Nephron progenitor cell (in vitro differentiated cells): ENCODE data around the gene LHFPL5.

Experiments used
- DNase-seq: peaks from one replicate; pipeline ENCODE4 v3.0.0; 2021
- H3K27ac Mint-ChIP-seq: 2 replicates; pipeline ENCODE4 v1.8.0; 2021; ENCODE audit warnings: mild to moderate bottlenecking, moderate library complexity, mixed read lengths
- H3K27me3 Mint-ChIP-seq: 2 replicates; pipeline ENCODE4 v1.8.0; 2021; ENCODE audit warnings: mild to moderate bottlenecking, low read depth, mixed read lengths; ENCODE audit not compliant: poor library complexity
- H3K36me3 Mint-ChIP-seq: 2 replicates; pipeline ENCODE4 v1.8.0; 2021; ENCODE audit warnings: low read depth, mixed read lengths
- H3K4me1 Mint-ChIP-seq: 2 replicates; pipeline ENCODE4 v1.8.0; 2021; ENCODE audit warnings: mixed read lengths
- H3K4me3 Mint-ChIP-seq: 2 replicates; pipeline ENCODE4 v1.8.0; 2021; ENCODE audit warnings: mild to moderate bottlenecking, moderate library complexity, mixed read lengths
- H3K9me3 Mint-ChIP-seq: 2 replicates; pipeline ENCODE4 v1.8.0; 2021; ENCODE audit warnings: mild to moderate bottlenecking, moderate library complexity, mixed read lengths
- TF ChIP-seq, protein P1 (sequence below): fragments of 200-600 bp; sonication (generic); IDR thresholded peaks from 2 replicates; pipeline ENCODE4 v1.5.0; 2021; ENCODE audit warnings: antibody characterized with exemption

Gene LHFPL5

DNA sequence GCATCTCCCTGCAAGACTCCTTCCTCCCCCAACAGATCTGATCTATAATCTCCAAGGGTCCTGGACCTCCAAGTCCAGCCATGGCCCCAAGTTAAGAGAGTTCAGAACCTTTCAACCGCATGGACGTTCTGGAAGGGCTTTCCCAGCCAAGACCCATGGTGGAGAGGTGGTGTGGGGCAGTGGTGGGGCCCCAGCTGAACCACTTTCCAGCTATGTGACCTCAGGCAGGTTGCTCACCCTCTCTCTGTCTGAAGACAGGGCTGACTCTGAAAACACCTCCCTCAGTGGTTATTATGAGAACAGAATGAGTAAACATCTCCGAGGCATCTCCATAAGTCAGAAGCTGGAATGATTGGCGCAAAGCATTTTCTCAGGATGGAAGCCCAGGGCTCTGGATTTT lies 8.9 kb upstream of the LHFPL5 start:
- H3K4me3 Mint-ChIP-seq, result no peak overlapping the region
- no peak overlapping the region for H3K27ac Mint-ChIP-seq
- TF ChIP-seq, protein P1, sequence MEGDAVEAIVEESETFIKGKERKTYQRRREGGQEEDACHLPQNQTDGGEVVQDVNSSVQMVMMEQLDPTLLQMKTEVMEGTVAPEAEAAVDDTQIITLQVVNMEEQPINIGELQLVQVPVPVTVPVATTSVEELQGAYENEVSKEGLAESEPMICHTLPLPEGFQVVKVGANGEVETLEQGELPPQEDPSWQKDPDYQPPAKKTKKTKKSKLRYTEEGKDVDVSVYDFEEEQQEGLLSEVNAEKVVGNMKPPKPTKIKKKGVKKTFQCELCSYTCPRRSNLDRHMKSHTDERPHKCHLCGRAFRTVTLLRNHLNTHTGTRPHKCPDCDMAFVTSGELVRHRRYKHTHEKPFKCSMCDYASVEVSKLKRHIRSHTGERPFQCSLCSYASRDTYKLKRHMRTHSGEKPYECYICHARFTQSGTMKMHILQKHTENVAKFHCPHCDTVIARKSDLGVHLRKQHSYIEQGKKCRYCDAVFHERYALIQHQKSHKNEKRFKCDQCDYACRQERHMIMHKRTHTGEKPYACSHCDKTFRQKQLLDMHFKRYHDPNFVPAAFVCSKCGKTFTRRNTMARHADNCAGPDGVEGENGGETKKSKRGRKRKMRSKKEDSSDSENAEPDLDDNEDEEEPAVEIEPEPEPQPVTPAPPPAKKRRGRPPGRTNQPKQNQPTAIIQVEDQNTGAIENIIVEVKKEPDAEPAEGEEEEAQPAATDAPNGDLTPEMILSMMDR, result no peak
- no peak for DNase-seq
- H3K9me3 Mint-ChIP-seq, result no peaks in the 10 kb centered on the region
- H3K36me3 Mint-ChIP-seq, result no peaks in the 10 kb centered on the region
- peaks cover 12% of the 10 kb centered on the region for H3K4me1 Mint-ChIP-seq
- peaks cover 13% of the 10 kb centered on the region for H3K27me3 Mint-ChIP-seq

DNA sequence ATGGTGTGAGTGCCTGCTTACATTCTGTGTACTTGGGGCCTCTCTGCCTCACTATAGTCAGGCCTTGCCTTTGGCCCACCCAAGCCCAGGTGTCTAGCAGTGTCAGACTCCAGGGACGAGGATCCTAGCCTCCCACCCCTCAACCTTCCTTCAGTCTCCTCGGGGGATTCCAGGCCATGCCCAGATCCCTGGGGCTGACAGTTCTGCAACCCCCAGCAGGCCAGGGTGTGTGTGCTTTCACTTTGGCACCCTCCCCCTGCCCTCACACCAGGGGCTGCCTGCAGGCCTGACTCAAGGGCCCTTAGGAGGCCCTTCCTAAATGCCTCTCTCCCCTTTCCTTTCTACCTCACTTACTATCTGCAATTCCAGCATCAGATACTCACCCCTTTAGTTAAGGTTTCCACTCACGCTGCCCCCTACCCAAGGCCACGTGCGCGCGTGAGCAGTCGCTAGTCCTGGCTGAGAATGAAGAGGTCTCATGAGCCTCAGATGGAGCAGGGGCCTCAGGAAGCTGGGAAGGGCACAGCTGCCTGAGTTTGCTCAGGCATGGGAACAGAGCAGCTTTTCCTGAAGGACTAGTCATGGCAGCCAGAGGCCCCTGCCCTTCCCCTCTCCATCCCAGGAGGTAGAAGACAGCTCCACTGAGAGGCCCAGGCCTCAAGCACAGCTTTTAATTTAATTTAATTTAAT lies 7.2 kb upstream of the LHFPL5 start:
- H3K27me3 Mint-ChIP-seq, result peaks cover 13% of the 10 kb centered on the region
- no peaks in the 10 kb centered on the region for H3K36me3 Mint-ChIP-seq
- H3K27ac Mint-ChIP-seq, result peak overlapping the region; percentile 17
- TF ChIP-seq, protein P1, result no peak
- peaks cover 12% of the 10 kb centered on the region for H3K4me1 Mint-ChIP-seq
- no peak for DNase-seq
- H3K9me3 Mint-ChIP-seq, result no peaks in the 10 kb centered on the region
- no peak overlapping the region for H3K4me3 Mint-ChIP-seq

DNA sequence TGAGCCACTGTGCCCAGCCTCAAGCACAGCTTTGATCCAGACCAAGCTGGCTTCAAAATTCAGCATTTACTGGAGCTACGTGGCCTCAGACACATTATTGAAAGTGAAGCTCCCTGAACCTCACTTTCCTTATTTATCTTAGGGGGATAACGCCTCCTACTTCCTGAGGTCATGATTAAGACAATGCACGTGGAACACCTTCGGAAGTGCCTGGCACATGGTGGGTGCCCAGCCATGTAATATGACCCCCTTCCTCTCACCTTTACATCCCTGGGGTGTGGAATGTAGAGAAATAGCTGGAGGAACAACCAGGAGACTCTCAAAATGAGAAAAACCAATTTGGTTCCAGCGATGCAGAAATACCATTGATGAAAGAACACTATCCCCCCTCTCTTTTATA lies 6.4 kb upstream of the LHFPL5 start:
- Mint-ChIP-seq H3K36me3 (no peaks in the 10 kb centered on the region), H3K4me1 (peaks cover 12% of the 10 kb centered on the region), H3K27me3 (peaks cover 13% of the 10 kb centered on the region), H3K4me3 (no peak overlapping the region), H3K27ac (no peak overlapping the region), H3K9me3 (no peaks in the 10 kb centered on the region)
- TF ChIP-seq, protein P1, result no peak
- no peak for DNase-seq

DNA sequence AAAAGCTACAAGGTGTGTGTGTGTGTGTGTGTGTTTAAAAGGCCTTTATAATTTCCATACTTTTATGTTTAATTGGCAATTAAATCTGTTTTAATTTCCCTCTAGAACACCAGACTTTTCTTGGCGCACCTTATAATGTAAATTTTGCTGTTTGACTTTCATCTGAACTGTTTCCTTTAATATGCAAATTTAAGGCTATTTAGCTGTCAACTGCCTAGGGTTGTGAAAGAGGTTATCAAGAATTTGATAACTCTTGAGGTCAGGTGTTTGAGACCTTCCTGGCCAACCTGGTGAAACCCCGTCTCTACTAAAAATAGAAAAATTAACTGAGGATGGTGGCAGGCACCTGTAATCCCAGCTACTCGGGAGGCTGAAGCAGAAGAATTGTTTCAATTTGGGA lies 4.0 kb upstream of the LHFPL5 start:
- Mint-ChIP-seq H3K27ac (no peak overlapping the region), H3K36me3 (no peaks in the 10 kb centered on the region), H3K27me3 (peaks cover 14% of the 10 kb centered on the region), H3K4me3 (no peak overlapping the region), H3K4me1 (peaks cover 12% of the 10 kb centered on the region), H3K9me3 (no peaks in the 10 kb centered on the region)
- no peak for DNase-seq
- TF ChIP-seq, protein P1, result no peak

DNA sequence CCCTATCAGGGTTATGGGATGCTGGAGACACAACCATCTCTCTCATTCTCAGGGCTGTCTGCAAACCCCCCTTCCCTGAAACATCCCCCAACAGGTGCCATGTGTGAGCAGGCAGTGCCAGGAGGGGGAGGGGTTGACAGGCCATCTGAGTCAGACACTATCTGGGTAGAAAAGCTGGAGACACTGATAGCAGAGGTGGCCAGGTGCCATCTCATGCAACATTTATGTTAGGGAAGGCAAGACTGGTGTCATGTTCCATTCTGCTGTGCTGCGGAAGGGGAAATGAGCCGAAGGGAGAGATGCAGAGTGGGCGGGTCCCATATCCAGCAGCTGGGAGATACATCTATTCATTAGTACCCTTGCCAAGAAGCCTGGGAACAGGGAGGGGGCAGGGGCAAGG lies 3.5 kb downstream of the LHFPL5 start:
- peaks cover 7% of the 10 kb centered on the region for H3K4me1 Mint-ChIP-seq
- DNase-seq, result no peak
- TF ChIP-seq, protein P1, result no peak
- no peak overlapping the region for H3K4me3 Mint-ChIP-seq
- no peak overlapping the region for H3K27ac Mint-ChIP-seq
- H3K36me3 Mint-ChIP-seq, result no peaks in the 10 kb centered on the region
- no peaks in the 10 kb centered on the region for H3K9me3 Mint-ChIP-seq
- peaks cover 18% of the 10 kb centered on the region for H3K27me3 Mint-ChIP-seq

DNA sequence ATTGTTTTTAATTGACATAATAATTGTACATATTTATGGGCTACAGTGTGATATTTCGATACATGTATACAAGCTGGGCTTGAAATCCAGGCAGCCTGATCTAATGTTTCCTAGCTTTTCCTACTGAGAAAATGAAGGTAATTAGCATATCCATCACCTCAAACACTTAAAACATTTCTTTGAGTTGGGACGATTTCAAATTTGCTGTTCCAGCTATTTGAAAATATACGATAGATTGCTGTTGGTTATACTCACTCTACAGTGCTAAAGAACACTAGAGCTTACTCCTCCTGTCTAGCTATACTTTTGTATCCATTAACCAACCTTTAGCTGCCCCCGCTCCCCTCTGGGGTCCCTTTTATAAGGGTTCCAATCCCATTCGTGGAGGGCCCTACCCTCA lies 4.7 kb downstream of the LHFPL5 start:
- no peak overlapping the region for H3K27ac Mint-ChIP-seq
- peaks cover 7% of the 10 kb centered on the region for H3K4me1 Mint-ChIP-seq
- no peaks in the 10 kb centered on the region for H3K36me3 Mint-ChIP-seq
- no peaks in the 10 kb centered on the region for H3K9me3 Mint-ChIP-seq
- peaks cover 19% of the 10 kb centered on the region for H3K27me3 Mint-ChIP-seq
- no peak for DNase-seq
- no peak overlapping the region for H3K4me3 Mint-ChIP-seq
- TF ChIP-seq, protein P1, result no peak
